Measurements from ENCODE around the gene PPP1R12B.

The PPP1R12B gene

GRCh38 chr1:202639500-202639899 lies 291.0 kb downstream of the PPP1R12B start:
- no peak for DNase-seq

- no peak for DNase-seq
These were observed 293.7 kb downstream of the PPP1R12B start for GRCh38 chr1:202642212-202642611.
